Ramos (cell line): ENCODE measurements around the gene CASP6.
"Not testable (repeated sequence)": the region's sequence is repeated elsewhere in the genome, so short reads cannot be mapped to it uniquely, and the experiment has no call there.

Source experiments
- in situ Hi-C: fragments of 300-500 bp; cut with MboI; formaldehyde crosslinking; loops from one replicate; pipeline ENCODE4 v1.14.3; 2022; ENCODE audit warnings: low sequenced_read_pairs; ENCODE audit not compliant: unreplicated experiment

CASP6 gene

GRCh38 chr4:109721033-109721432 lies 17.8 kb upstream of the CASP6 start:
- in situ Hi-C loops: no loop called here

GRCh38 chr4:109719604-109720003 lies 16.4 kb upstream of the CASP6 start:
- in situ Hi-C loops: no loop called here

- in situ Hi-C loops: no loop called here
Measured at GRCh38 chr4:109718759-109719158, 15.5 kb upstream of the CASP6 start.

- in situ Hi-C loops: no loop called here
Measured at GRCh38 chr4:109713500-109713899, 10.3 kb upstream of the CASP6 start.

- in situ Hi-C loops: no loop called here
Measured at GRCh38 chr4:109708990-109709389, 5.7 kb upstream of the CASP6 start.

- in situ Hi-C loops: no loop called here
Measured at GRCh38 chr4:109708435-109708834, 5.2 kb upstream of the CASP6 start.

- in situ Hi-C loops: no loop called here
Measured at GRCh38 chr4:109703664-109704361, 568 bp upstream of the CASP6 start.

- in situ Hi-C loops: no loop called here
Measured at GRCh38 chr4:109701566-109702410, 1.5 kb downstream of the CASP6 start.

- in situ Hi-C loops: no loop called here
Measured at GRCh38 chr4:109699553-109700225, 3.6 kb downstream of the CASP6 start.

- in situ Hi-C loops: no loop called here
Measured at GRCh38 chr4:109698656-109699055, 4.6 kb downstream of the CASP6 start.

GRCh38 chr4:109691411-109691920 lies 11.8 kb downstream of the CASP6 start:
- in situ Hi-C loops: no loop called here

GRCh38 chr4:109690690-109691410 lies 12.4 kb downstream of the CASP6 start:
- in situ Hi-C loops: no loop called here

- in situ Hi-C loops: no loop called here
Measured at GRCh38 chr4:109684727-109685126, 18.5 kb downstream of the CASP6 start.

- in situ Hi-C loops: no loop called here
Measured at GRCh38 chr4:109683621-109684253, 19.5 kb downstream of the CASP6 start.

GRCh38 chr4:109682875-109683274 lies 20.4 kb downstream of the CASP6 start:
- in situ Hi-C loops: no loop called here

GRCh38 chr4:109678925-109679324 lies 24.3 kb downstream of the CASP6 start:
- in situ Hi-C loops: not testable (repeated sequence)

GRCh38 chr4:109678472-109678871 lies 24.8 kb downstream of the CASP6 start:
- in situ Hi-C loops: not testable (repeated sequence)

GRCh38 chr4:109676886-109677285 lies 26.4 kb downstream of the CASP6 start:
- in situ Hi-C loops: no loop called here

- in situ Hi-C loops: no loop called here
Measured at GRCh38 chr4:109675843-109676242, 27.4 kb downstream of the CASP6 start.

GRCh38 chr4:109675181-109675580 lies 28.1 kb downstream of the CASP6 start:
- in situ Hi-C loops: no loop called here
